Mesenchymal stem cell (in vitro differentiated cells and primary cell): ENCODE data around the gene LINGO4.

Source experiments
- DNase-seq: peaks from one replicate; pipeline ENCODE4 v3.0.0-alpha.2; 2013
- H2AFZ ChIP-seq: one replicate; pipeline ENCODE4 v1.6.1; 2013; ENCODE audit warnings: low read depth, mild to moderate bottlenecking, control low read depth, inconsistent platforms, low read length, moderate library complexity
- H2AK5ac ChIP-seq: 2 replicates; pipeline ENCODE4 v1.6.1; 2013; ENCODE audit warnings: low read length, moderate library complexity, mild to moderate bottlenecking, inconsistent platforms; ENCODE audit not compliant: severe bottlenecking
- H2BK120ac ChIP-seq: one replicate; pipeline ENCODE4 v1.6.1; 2013; ENCODE audit warnings: low read depth, mild to moderate bottlenecking, inconsistent platforms, low read length, moderate library complexity
- H2BK12ac ChIP-seq, 2 experiments: one replicate each; pipeline ENCODE4 v1.6.1; 2013; ENCODE audit warnings: inconsistent platforms in 2 of 2, low read length in 2 of 2, mild to moderate bottlenecking in 2 of 2, moderate library complexity in 2 of 2, control low read depth in 1 of 2
- H2BK15ac ChIP-seq: one replicate; pipeline ENCODE4 v1.6.1; 2013; ENCODE audit warnings: mild to moderate bottlenecking, low read depth, inconsistent platforms; ENCODE audit not compliant: poor library complexity, severe bottlenecking
- H2BK5ac ChIP-seq: 2 replicates; pipeline ENCODE4 v1.6.1; 2013; ENCODE audit warnings: low read depth, mild to moderate bottlenecking, low read length, control low read depth, inconsistent platforms; ENCODE audit not compliant: poor library complexity, severe bottlenecking
- H3K14ac ChIP-seq, 2 experiments: one replicate each; pipeline ENCODE4 v1.6.1; 2013; ENCODE audit warnings: inconsistent platforms in 2 of 2, low read length in 2 of 2, control low read depth in 1 of 2, mild to moderate bottlenecking in 1 of 2, moderate library complexity in 1 of 2
- H3K18ac ChIP-seq, 2 experiments: one replicate each; pipeline ENCODE4 v1.6.1; 2013; ENCODE audit warnings: inconsistent platforms in 2 of 2, low read length in 2 of 2, control low read depth in 1 of 2, low read depth in 1 of 2, mild to moderate bottlenecking in 1 of 2
- H3K23ac ChIP-seq, 2 experiments: one replicate each; pipeline ENCODE4 v1.6.1; 2013; ENCODE audit warnings: inconsistent platforms in 2 of 2, low read length in 2 of 2, mild to moderate bottlenecking in 2 of 2, moderate library complexity in 2 of 2, control low read depth in 1 of 2
- H3K27ac ChIP-seq: 2 replicates; pipeline ENCODE4 v1.5.1; 2013; ENCODE audit warnings: mild to moderate bottlenecking, moderate library complexity, low read length, control low read depth, inconsistent platforms; ENCODE audit not compliant: poor library complexity, severe bottlenecking
- H3K27me3 ChIP-seq, 2 experiments: 2 replicates each; pipeline versions ENCODE4 v1.6.1 to v1.7.0; 2013; ENCODE audit warnings: low read length in 2 of 2, mild to moderate bottlenecking in 2 of 2, moderate library complexity in 2 of 2, control low read depth in 1 of 2, inconsistent platforms in 1 of 2; ENCODE audit not compliant: control insufficient read depth in 1 of 2, insufficient read depth in 1 of 2
- H3K36me3 ChIP-seq, 2 experiments: 2 replicates each; pipeline versions ENCODE4 v1.6.1 to v1.7.0; 2013; ENCODE audit warnings: low read length in 2 of 2, control low read depth in 1 of 2, inconsistent platforms in 1 of 2, low read depth in 1 of 2, mild to moderate bottlenecking in 1 of 2; ENCODE audit not compliant: insufficient read depth in 2 of 2, control insufficient read depth in 1 of 2
- H3K4ac ChIP-seq, 2 experiments: one replicate each; pipeline ENCODE4 v1.6.1; 2013; ENCODE audit warnings: inconsistent platforms in 2 of 2, low read length in 2 of 2, mild to moderate bottlenecking in 2 of 2, moderate library complexity in 2 of 2, control low read depth in 1 of 2, low read depth in 1 of 2
- H3K4me1 ChIP-seq: 2 replicates; pipeline ENCODE4 v1.6.1; 2013; ENCODE audit warnings: low read depth, low read length, control low read depth; ENCODE audit not compliant: control insufficient read depth, insufficient read depth
- H3K4me2 ChIP-seq: 2 replicates; pipeline ENCODE4 v1.6.1; 2013; ENCODE audit warnings: low read length, mild to moderate bottlenecking, inconsistent platforms; ENCODE audit not compliant: poor library complexity, severe bottlenecking
- H3K4me3 ChIP-seq, 2 experiments: 2 replicates each; pipeline versions ENCODE4 v1.5.1 to v1.7.0; 2013; ENCODE audit warnings: low read length in 2 of 2, mild to moderate bottlenecking in 2 of 2, control low read depth in 1 of 2, low read depth in 1 of 2; ENCODE audit not compliant: insufficient read depth in 1 of 2
- H3K79me1 ChIP-seq: replicated peaks from 2 replicates; pipeline ENCODE4 v1.6.1; 2013; ENCODE audit warnings: mild to moderate bottlenecking, control low read depth, low read length, inconsistent platforms; ENCODE audit not compliant: poor library complexity, severe bottlenecking
- H3K9ac ChIP-seq: 2 replicates; pipeline ENCODE4 v1.7.0; 2013; ENCODE audit warnings: mild to moderate bottlenecking, low read length, moderate library complexity
- H3K9me3 ChIP-seq: 2 replicates; pipeline ENCODE4 v1.7.0; 2013; ENCODE audit warnings: mild to moderate bottlenecking, low read length; ENCODE audit not compliant: control insufficient read depth
- H4K8ac ChIP-seq: one replicate; pipeline ENCODE4 v1.6.1; 2013; ENCODE audit warnings: inconsistent platforms, mild to moderate bottlenecking, low read length, moderate library complexity
- H4K91ac ChIP-seq: one replicate; pipeline ENCODE4 v1.6.1; 2013; ENCODE audit warnings: mild to moderate bottlenecking, low read length, inconsistent platforms
- WGBS: methylation state at CpG from one replicate; pipeline ENCODE4 v1.1.7; 2013; ENCODE audit warnings: mixed read lengths; 5-methylcytosine and 5-hydroxymethylcytosine counted together

The LINGO4 gene

DNA sequence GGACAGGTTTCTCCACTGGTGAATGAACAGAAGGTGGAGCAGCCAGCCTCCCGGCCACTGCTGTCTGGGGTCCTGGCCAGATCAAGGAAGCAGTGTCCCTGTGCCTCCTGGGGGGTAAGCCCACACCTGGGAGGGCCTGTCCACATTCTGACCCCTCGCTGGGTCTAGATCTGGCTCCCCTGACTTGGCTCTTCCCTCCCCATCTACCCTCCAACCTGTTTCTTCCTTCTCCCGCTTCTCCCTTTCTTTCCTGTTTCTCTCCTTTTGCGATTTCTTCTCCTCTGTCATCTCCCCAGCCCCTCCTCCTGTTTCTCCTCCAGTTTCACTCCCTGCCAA is 26.0 kb upstream of the LINGO4 start:
- Histone ChIP-seq H3K36me3 (no peaks in the 10 kb centered on the region), H2BK5ac (no peak overlapping the region), H2BK120ac (no peak overlapping the region), H4K8ac (no peak overlapping the region), H3K4me2 (no peak overlapping the region), H3K4me1 (peaks cover 8% of the 10 kb centered on the region), H3K9ac (no peak overlapping the region), H4K91ac (no peak overlapping the region), H3K9me3 (no peaks in the 10 kb centered on the region), H3K23ac (no peak overlapping the region), H2BK15ac (no peak overlapping the region), H2BK12ac (no peak overlapping the region), H3K27ac (no peak overlapping the region), H2AFZ (no peak overlapping the region), H3K4ac (no peak overlapping the region), H3K79me1 (no peaks in the 10 kb centered on the region), H3K18ac (no peak overlapping the region), H3K27me3 (peaks cover 32 to 59% of the 10 kb centered on the region in 2 experiments), H3K14ac (peak overlapping the region in 1 of 2 experiments; percentile 50), H2AK5ac (no peak overlapping the region), H3K4me3 (no peak overlapping the region)
- no peak for DNase-seq
- 81% methylated on average over 4 of the region's 4 CpGs for WGBS

DNA sequence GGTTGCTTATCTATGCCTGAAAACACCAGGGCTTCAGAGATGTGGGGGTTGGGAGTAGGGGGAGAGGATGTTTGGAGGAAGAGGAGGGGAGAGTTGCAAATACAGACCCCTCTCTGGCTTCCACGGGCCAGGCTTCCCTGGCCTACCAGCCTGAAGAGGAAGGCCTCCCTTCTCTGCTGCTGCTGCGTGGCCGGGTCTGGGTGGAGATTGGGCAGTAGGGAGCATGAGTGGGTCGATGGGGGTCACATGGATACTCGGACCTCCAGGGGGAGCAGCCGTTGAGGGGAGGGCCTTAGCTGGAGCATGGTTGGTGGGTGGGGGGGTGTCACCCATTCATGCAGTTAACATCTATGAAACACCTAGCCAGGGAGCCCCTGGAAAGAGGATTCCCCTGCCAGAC is 24.8 kb upstream of the LINGO4 start:
- Histone ChIP-seq H3K4ac (no peak overlapping the region), H3K9ac (no peak overlapping the region), H3K4me2 (no peak overlapping the region), H3K27me3 (peaks cover 37 to 68% of the 10 kb centered on the region in 2 experiments), H2BK5ac (no peak overlapping the region), H3K4me3 (no peak overlapping the region), H3K18ac (no peak overlapping the region), H2AFZ (no peak overlapping the region), H3K79me1 (no peaks in the 10 kb centered on the region), H3K27ac (no peak overlapping the region), H2BK15ac (no peak overlapping the region), H3K14ac (no peak overlapping the region), H3K9me3 (no peaks in the 10 kb centered on the region), H3K4me1 (peaks cover 9% of the 10 kb centered on the region), H2AK5ac (no peak overlapping the region), H4K8ac (no peak overlapping the region), H3K23ac (no peak overlapping the region), H3K36me3 (no peaks in the 10 kb centered on the region), H4K91ac (no peak overlapping the region), H2BK12ac (no peak overlapping the region), H2BK120ac (no peak overlapping the region)
- DNase-seq: no peak
- WGBS: 53% methylated on average over 3 of the region's 6 CpGs

DNA sequence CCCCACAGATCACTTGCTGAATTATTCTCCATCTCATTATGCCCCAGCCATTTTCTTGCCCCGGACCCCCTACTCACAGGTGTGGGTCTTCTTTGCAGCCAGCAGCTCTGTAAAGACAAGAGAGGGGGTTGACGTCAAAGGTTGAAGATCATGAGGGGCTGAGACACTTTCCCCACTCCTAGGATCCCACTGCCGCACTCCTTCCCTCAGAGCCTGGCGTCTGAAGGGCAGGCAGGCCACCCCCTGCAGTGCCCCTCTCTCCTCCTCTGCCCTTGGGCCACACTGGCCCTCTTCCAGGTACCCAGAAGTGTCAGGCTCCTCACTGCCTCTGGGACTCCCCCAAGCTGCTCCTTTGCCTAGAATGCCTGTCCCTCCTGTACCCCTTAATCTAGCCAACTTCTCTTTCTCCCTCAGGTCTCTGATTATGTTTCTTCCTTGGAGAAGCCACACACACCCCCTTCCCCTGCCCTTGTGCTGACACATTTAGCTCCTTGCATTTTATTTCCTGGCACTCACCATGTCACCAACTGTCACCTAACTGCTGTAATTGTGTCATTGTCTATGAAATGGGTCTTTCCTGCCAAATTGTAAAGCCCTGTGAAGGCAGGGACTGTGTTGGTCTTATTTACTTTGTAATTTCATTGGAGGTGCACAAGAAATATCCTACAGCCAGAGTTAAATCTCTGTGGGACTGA is 24.3 kb upstream of the LINGO4 start:
- Histone ChIP-seq H4K91ac (no peak overlapping the region), H3K27ac (no peak overlapping the region), H3K4me3 (no peak overlapping the region), H3K23ac (no peak overlapping the region), H2AFZ (no peak overlapping the region), H4K8ac (no peak overlapping the region), H3K9me3 (no peaks in the 10 kb centered on the region), H2BK5ac (no peak overlapping the region), H2BK12ac (no peak overlapping the region), H3K18ac (no peak overlapping the region), H3K36me3 (no peaks in the 10 kb centered on the region), H3K4me1 (peaks cover 9% of the 10 kb centered on the region), H2AK5ac (no peak overlapping the region), H3K27me3 (peaks cover 42 to 73% of the 10 kb centered on the region in 2 experiments), H3K4me2 (no peak overlapping the region), H3K9ac (no peak overlapping the region), H2BK120ac (no peak overlapping the region), H3K14ac (no peak overlapping the region), H3K79me1 (no peaks in the 10 kb centered on the region), H2BK15ac (peak overlapping the region; percentile 44), H3K4ac (no peak overlapping the region)
- 45% methylated on average over 4 of the region's 4 CpGs for WGBS
- DNase-seq: no peak

DNA sequence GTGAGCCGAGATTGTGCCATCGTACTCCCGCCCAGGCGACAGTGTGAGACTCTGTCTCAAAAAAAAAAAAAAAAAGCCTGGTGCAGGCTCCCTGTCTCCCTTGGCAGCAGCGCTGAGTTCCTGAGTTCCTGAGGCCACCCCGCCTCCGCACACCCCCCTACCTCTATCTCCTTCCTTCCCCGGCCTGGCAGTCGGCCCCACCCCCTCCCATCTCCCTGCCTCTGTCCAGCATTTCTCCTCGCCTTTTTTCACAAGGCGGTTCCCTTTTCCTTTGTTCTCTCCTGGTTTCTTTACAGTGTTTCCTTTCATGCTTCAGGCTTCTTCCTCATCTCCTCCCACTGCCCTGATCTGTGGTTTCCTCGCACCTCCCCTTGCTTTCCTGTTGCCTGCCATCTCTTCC is 23.7 kb upstream of the LINGO4 start:
- Histone ChIP-seq H3K18ac (no peak overlapping the region), H2AFZ (no peak overlapping the region), H2AK5ac (no peak overlapping the region), H3K4me3 (no peak overlapping the region), H3K4me2 (no peak overlapping the region), H3K9ac (no peak overlapping the region), H3K4ac (no peak overlapping the region), H2BK120ac (no peak overlapping the region), H3K4me1 (peaks cover 9% of the 10 kb centered on the region), H2BK5ac (no peak overlapping the region), H3K27ac (no peak overlapping the region), H3K14ac (no peak overlapping the region), H3K79me1 (no peaks in the 10 kb centered on the region), H3K36me3 (no peaks in the 10 kb centered on the region), H2BK15ac (peak overlapping the region; percentile 44), H4K91ac (no peak overlapping the region), H3K9me3 (no peaks in the 10 kb centered on the region), H3K23ac (no peak overlapping the region), H3K27me3 (peaks cover 48 to 74% of the 10 kb centered on the region in 2 experiments), H4K8ac (no peak overlapping the region), H2BK12ac (no peak overlapping the region)
- 9% methylated on average over 12 of the region's 12 CpGs for WGBS
- DNase-seq: peak; percentile 20
